Amygdala (tissue), 56 donors: Measurements from ENCODE around the gene POLR2E.
A peak's percentile ranks its signal among the peaks of the same experiment; 100 is the strongest.

Experiments
- DNase-seq, 56 donors: peaks; one replicate each; lab custom pipeline; 2025; lab: John Stamatoyannopoulos, UW

The POLR2E gene

DNA sequence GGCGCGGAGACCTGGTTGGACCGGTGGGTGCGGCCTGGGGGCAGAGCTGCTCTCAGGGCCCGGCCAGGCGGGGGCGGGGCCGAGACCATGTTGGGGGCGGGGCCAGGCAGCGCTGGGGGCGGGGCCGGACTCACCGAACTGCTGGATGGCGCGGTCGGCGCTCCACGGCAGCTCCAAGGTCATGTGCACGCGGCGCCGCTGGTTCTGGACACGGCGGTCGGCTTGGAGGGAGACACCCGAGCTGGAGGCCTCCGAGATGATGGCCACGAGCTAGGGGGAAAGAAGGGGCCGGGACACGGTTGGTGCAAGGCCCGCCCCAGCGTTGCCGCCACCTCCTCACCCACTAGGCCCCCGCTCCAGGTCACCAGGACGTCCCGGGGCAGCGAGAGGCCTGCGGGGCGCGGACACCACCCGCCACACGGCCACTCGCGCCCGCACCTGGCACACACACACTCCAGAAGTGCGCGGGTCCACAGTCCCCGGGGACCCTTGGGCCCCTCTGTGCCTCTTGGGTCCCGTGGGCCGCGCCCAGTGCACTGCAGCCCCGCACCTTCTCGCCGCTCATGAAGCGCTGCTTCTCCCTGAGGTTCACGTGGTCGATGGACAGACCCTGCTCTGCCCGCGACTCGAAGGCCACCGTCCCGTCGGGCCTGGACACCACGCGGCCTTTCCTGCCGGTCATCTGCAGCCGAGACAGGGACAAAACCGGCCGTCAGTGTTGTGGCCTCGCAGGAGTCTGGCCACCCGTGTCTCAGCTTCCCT is 17.3 kb upstream of the POLR2E start:
- DNase-seq = no peak

DNA sequence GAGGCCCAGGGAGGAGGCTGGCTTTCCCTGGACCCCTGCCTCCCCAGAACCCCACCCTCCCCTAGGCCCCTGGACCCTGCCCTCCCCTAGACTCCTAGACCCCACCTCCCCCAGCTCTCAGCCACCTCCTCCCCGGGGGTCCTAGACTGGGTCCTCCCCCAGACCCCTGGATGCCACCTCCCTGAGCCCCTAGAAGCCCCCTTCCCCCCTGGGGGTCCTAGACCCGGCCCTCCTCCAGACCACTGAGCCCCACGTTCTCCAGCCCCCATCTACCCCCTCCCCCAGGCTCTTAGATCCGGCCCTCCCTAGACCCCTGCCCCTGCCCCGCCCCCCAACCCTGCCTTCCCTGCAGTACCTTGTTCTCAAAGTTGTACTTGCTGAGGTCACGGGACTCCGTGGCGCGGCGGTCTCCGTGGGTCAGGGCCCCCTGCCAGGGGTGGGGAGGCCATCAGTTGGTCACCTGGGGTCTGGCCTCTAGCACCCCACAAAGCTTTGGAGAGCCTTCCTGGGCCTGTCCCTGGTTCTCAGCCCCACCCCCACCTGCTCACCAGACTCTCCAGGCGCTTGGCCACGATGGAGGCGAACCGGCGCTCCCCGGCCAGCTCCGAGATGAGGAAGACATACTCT is 16.6 kb upstream of the POLR2E start:
- DNase-seq = no peak

DNA sequence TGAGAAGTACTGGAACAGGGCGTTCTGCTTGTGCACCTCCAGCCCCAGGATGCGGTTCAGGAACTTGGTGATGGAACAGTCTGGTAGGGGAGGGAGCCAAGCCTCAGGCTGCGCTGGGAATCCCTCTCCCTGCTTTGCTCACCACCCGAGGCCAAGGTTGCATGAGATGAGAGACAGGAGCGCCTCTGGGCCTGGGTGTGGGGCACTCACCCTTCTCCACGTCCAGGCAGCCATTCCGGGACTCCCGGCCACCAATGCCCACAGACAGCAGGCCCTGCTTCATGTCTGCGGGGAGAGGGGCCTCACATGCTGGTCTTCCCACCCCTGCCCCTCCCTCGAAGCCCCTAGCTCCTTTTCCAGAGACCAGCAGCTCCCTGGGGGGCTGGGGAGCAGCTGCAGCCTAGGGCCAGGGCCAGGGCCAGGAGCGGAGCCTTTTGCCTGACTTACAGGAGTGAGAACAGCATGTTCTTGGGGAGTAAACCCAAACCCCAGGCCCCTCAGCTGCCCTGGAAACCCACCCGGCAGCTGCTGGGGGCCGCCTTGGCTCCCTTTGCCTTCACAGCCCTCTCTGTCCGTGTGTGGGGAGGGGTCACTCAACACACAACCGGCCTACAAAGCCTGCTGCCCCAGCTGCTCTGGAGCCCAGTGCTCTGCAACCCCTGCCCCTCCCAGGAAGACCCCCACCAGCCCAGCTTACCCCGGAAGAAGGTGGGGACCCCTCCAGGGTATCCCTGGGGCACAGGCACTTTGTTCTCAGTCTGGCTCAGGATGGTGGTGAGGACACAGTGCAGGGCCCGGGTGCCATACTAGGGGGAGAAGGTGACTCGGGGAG is 15.8 kb upstream of the POLR2E start:
- DNase-seq = no peak

DNA sequence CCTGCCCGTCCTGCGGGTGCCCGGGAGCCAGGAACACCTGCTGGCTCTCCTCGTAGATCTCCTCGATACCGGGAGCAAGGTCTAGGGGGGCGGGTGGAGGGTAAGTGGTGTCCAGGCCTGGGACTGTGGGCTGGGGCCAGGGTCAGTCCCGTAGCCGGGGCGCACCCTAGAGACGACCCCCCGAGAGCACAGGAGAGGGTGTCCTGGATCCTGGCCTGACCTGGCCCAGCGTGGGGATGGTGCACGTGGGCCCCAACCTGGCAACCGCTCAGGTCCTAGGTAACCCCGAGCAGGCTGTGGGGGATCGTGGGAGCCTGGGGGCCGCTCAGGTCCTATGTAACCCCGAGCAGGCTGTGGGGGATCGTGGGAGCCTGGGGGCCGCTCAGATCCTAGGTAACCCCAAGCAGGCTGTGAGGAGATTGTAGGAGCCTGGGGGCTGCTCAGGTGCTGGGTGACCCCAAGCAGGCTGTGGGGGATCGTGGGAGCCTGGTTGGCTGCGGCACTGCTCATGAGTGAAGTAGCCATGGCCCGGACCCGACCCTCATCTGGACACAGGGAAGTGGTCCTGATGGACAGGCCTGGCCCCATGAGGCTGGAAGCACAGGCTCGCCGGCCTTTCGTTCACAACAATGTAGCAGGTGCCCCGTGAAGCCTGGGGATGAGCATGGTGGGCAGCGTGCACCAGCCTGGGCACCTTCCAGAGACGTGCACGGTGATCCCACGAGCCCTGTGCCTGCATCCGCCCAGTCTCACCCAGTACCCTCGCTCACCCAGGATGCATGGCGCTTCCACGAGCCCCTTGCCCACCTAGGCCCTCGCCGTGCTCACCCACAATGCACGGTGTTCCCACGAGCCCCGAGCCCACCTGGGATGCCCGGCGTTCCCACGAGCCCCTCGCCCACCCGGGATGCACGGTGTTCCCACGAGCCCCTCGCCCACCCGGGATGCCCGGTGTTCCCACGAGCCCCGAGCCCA is 14.8 kb upstream of the POLR2E start:
- DNase-seq = no peak

DNA sequence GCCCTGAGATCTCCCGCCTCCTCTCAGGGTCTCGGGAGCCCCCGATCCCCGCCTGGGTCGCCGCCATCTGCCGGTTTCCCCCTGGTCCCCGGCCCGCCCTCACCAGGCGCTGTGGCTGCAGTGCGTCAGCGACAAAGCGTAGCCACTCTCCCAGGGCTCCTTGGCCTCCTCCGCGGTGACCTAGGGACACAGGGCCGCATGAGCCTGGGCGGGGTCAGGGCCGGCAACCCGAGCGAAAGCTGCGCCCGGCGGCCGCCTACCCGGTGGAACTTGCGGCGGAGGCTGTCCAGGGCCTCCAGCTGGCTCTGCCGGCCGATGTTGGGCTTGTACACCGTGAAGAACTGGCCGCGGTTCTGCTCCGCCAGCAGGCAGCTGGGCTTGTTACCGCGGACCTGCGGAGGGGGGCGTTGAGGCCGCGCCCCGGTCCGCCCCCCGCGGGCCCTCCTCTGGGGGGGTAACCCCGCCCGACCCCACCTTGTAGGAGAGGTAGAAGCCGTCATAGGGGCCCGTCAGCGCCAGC is 13.9 kb upstream of the POLR2E start:
- DNase-seq = no peak

DNA sequence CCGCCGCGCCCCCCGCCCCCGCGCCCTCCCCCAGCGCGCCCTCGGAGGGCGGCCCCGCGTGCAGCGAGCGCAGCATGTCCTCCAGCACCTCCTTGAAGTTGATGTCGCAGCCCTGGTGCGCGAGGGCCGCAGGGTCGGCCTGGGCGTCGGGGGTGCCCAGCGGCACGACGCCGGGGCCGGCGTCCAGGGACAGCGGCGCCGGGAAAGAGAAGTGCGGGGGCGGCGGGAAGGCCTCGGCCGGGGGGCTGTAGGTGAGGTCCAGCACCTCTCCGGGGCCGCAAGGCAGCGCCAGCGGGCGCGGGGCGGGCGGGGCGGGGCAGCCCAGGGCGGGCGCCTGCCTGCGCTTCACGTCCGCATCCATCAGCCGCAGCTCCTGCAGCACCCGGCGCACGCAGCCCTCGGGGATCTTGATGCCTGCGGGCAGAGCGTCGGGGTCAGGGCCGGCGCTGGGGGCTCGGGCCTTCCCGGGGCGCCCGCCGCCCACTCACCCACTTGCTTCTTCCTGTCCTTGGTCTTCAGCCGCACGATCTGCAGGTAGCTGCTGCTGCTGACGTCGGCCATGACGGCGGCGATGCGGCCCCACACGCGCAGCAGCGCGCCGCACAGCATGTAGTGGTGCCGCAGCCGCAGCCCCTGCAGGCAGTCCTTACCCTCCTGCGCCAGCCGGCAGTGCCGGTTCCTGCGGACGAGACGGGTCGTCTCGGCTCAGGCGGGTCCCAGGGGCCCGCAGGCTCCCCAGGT is 13.3 kb upstream of the POLR2E start:
- peak in 1 of 56 donors; percentile 12 for DNase-seq

DNA sequence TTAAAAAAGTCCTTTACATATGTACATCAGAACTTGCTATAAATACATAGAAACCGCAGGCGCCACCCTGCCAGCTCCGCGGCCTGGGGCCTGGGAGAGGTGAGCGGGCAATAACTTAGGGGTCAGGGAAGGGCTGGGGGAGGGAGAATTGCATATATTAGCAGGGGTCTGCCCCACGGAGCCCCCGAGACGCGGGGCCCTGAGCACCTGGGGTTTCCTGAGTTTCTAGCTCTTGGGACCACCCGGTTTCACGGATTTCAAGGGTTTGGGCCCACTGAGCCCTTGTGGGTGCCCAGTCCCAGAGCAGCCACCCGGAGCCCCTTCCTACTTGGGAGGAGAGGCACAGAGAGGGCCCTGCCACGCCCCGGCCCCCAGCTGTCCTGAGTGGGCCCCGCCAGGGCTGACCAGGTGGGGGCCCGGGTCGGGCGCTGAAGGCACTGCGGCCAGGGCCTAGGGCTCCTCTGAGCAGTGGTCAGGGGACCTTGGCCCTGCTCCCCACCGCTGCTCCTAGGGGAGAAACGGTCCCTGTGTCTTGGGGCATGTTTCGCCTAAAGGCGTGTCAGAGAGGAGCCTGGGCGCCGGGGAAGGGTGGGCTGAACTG is 12.6 kb upstream of the POLR2E start:
- no peak for DNase-seq

DNA sequence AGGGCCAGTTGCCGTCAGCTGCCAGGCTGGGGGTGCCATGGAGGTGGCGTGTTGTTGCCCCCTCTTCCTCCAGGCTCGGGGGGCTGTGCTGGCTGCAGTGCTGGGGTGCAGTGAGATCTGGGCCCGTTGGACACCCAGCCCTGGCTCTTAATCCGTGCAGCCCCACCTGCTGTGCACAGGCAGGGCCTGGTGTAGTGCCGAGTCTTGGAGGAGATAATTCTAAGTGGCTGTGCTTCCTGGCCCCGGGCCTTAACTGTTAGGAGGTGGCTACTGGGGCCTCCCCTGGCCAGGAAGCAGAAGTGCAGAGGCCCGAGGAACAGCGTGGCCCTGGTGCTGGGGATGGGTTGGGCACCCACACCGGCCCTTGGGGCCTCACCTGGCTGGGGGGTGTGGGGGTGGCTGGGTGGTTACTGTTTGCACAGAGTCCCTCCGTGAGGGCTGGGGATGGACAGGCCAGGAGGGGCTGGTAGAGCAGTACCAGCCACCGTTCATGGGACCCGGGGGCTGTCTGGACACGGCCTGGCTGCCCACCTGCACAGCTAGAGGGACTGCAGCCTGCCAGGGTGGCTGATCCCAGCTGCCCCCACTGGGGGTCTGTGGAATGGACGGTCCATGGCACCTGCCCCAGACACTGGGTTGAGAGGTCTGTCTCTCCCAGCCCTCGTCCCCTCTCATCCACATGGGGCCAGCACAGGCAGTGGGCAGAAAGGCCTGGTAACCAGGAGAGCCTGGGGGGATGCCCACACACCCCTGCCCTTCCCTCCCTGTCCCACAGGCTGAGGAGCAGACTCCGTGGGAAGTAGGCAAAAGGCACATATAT is 11.9 kb upstream of the POLR2E start:
- DNase-seq = peak in 1 of 56 donors; percentile 4

DNA sequence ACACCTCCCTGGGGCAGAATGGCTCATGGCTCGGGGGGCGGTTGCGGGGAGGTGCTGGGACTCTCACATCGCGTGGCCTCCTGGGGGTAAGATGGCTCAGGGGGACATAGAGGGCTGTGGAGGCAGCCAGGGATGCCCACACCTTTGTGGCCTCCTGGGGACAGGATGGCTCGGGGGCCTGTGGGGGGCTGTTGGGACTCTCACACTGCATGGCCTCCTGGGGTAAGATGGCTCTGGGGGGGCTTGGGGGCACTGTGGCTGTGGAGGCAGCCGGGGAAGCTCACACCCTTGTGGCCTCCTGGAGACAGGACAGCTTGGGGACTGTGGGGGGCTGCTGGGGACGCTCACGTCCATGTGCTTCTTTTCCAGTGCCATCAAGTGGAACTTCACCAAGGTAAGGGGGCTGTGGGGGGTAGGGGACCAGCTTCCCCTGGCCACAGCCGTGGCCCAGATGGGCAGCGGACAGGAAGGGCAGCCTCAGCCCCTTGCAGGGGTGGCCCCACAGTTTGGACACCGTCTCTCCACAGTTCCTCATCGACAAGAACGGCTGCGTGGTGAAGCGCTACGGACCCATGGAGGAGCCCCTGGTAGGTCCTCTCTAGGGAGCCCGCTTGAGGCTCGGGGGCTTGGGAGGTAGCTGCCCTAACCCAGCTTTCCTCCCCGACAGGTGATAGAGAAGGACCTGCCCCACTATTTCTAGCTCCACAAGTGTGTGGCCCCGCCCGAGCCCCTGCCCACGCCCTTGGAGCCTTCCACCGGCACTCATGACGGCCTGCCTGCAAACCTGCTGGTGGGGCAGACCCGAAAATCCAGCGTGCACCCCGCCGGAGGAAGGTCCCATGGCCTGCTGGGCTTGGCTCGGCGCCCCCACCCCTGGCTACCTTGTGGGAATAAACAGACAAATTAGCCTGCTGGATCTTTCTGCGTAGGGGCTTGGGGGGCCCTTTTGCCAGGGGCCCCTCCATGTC is 11.0 kb upstream of the POLR2E start:
- no peak for DNase-seq

DNA sequence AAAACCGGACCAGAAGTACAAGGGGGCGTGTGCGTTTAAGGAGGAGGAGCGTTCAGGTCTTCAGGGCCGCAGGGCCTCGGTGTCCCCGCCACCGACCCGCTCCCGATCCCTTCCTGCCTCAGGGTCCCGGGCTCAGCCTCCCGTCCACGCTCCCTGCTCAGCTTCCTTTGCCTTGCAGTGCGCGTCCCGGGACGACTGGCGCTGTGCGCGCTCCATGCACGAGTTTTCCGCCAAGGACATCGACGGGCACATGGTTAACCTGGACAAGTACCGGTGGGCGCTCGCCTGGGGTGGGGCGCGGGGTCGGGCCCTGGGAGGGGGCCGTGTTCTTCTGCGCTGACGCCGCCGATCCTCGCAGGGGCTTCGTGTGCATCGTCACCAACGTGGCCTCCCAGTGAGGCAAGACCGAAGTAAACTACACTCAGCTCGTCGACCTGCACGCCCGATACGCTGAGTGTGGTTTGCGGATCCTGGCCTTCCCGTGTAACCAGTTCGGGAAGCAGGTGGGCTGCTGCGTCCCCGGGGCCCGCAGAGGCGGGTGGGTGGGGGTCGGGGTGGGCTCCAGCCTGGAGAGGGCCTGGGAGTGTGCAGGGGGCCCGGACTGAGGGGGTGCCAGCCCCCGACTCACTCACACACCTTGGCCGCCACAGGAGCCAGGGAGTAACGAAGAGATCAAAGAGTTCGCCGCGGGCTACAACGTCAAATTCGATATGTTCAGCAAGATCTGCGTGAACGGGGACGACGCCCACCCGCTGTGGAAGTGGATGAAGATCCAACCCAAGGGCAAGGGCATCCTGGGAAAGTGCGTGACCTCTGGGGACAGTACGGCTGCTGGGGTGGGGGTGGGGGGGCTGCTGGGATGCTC is 10.1 kb upstream of the POLR2E start:
- DNase-seq = peak in 4 of 56 donors; percentile 28 to 52 (median 40)

DNA sequence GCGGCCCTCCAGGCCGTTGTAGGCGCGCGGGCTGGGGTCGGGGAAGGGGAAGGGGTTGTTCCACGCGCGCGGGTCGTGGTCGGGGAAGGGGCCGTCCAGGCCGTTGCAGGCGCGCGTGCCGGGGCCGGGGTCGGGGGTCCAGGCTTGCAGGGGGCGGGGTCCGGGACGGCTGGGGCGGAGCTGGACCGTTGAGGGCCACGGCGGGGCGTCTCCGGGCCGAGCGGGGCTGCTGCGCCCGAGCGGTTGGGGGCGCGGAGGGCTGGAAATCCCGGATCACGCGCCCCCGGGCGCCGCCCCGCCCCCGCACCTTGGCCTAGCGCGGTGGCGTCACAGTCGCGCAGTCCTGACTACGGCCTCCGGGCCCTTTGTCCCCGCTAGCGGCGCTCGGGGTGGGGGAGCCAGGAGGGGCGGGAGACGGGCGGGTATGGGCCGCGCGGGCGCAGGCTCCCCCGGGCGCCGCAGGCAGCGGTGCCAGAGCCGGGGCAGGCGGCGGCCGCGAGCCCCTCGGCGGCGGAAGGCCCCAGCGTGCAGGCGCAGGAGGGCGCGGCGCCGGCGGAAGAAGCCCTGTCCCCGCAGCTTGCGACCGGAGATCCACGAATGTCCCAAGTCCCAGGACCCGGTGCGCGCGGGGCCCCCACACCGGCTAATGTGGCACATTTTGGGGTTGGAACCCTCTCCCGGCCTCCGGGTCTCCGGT is 9.3 kb upstream of the POLR2E start:
- peak in 51 of 56 donors; percentile 14 to 82 (median 58) for DNase-seq

DNA sequence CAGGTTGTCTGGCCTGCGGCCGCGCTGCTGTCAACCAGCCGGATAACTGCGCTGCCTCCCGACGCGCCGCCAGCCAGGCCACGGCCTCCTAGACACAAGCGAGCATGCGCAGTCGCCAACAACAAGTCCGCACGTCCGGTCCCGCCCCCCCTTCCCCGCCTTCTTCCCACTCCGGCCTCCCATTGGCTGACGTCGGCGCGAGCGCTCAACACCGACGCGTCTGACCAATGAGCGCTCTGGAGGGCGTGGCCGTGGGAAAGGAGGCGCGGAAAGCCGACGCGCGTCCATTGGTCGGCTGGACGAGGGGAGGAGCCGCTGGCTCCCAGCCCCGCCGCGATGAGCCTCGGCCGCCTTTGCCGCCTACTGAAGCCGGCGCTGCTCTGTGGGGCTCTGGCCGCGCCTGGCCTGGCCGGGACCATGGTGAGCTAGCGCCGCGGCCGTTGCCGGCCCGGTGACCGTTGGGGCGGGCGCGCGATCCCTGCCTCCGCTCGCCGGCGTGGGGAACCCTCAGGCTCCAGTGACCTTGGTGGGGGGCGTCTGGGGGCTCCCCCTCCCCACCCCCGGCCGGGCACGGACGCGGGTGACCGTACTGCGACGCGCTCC is 8.6 kb upstream of the POLR2E start, which contains the start of gene GPX4:
GPX4 (plus strand) TSS at position 287 of the 603 bp plus-strand sequence; CDS start at position 337, 50 bp downstream.
- DNase-seq = peak; percentile 38 to 99 (median 97)

DNA sequence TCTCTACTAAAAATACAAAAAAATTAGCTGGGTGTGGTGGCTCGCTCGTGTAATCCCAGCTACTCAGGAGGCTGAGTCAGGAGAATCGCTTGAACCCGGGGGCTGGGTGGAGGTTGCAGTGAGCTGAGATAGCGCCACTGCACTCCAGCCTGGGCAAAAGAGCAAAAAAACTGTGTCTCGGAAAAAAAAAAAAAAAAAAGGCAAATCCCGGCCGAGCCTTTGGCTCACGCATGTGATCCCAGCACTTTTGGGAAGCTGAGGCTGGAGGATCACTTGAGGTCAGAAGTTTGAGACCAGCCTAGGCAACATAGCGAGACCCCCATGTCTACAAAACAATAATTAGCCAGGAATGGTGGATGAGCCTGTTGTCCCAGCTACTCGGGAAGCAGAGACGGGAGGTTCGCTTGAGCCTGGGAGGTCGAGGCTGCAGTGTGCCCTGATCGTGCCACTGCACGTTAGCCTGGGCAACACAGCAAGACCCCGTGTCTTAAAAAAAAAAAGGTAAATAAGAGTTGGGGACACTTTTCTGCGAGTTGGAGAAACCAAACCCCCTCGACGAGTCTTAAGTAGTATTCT is 8.0 kb upstream of the POLR2E start:
- DNase-seq = no peak
